ENCODE measurements around the gene ALDH18A1.

DNA sequence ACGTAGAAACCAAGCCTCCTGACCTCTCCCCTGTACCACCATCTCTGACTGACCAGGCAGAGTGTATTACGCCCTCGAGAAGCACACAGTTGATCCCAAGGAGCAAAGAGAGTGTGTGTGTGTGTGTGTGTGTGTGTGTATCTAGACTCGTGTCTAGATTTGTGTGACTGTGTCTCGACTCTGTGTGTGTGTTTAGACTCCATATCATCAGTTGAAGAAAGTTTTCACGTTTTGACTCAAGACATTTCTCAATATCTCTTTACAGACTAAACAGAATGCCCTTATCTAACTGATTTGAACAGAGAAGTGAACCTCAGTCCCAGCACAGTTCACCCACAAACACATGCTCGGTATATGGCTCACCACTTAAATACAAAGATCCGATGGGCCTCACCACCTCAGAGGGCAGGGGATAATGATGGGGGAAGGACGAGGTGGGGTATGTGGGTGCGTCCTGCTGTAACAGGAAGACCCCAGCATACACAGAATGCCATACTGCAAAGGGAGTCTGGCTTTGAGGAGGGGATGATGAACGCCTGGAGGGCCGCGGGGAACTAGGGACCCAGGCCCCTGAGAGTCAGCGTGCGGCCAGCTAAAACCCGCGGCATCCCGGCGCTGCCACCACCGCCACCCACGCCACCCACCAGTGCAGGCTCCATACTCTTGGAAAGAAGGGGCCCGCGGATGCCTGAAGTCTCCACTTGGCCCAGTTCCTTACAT lies 780 bp downstream of the ALDH18A1 start:
- TF ChIP-seq JUN (IDR thresholded peaks at IDR 0.05): no peak
- TF ChIP-seq CTCF (IDR thresholded peaks at IDR 0.05): no peak
- TF ChIP-seq MAX (IDR thresholded peaks at IDR 0.05): no peak
- no peak for TF ChIP-seq REST (IDR thresholded peaks at IDR 0.05)
- no peak for TF ChIP-seq MAFK (IDR thresholded peaks at IDR 0.05; ENCODE audit: partially characterized antibody)
- TF ChIP-seq, protein P1, sequence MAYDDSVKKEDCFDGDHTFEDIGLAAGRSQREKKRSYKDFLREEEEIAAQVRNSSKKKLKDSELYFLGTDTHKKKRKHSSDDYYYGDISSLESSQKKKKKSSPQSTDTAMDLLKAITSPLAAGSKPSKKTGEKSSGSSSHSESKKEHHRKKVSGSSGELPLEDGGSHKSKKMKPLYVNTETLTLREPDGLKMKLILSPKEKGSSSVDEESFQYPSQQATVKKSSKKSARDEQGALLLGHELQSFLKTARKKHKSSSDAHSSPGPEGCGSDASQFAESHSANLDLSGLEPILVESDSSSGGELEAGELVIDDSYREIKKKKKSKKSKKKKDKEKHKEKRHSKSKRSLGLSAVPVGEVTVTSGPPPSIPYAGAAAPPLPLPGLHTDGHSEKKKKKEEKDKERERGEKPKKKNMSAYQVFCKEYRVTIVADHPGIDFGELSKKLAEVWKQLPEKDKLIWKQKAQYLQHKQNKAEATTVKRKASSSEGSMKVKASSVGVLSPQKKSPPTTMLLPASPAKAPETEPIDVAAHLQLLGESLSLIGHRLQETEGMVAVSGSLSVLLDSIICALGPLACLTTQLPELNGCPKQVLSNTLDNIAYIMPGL (CRISPR knock-in tag; IDR thresholded peaks at IDR 0.05; ENCODE audit: borderline replicate concordance): no peak
- no peak for TF ChIP-seq SMC3 (IDR thresholded peaks at IDR 0.05)
- no peak for TF ChIP-seq HDAC2 (IDR thresholded peaks at IDR 0.05)
- no peak for TF ChIP-seq POLR2AphosphoS2 (conservative IDR thresholded peaks at IDR 0.05; ENCODE audit: low read length)
- TF ChIP-seq POLR2A (IDR thresholded peaks at IDR 0.05; ENCODE audit: low read length): no peak
- no peak for TF ChIP-seq TP53 (CRISPR knock-in tag; IDR thresholded peaks at IDR 0.05)
- TF ChIP-seq EHF (CRISPR knock-in tag; IDR thresholded peaks at IDR 0.05): no peak
- TF ChIP-seq CHD4 (IDR thresholded peaks at IDR 0.05; ENCODE audit: borderline replicate concordance): no peak
